Measurements from ENCODE around the gene TMEM94. TPM values are rescaled to one million over a fixed set of nuclear protein-coding genes. Genes with fewer than 3 reads are reported as not detected.

The TMEM94 gene
- total and polyA plus RNA-seq, 2 of the 13 experiments (the other 11 are each of a cell fraction or from before 2014, with no cell fraction given) = 32.6 to 134 TPM

GRCh38 chr17:75524970-75525805 is 68.8 kb downstream of the TMEM94 start, which contains the start of gene LLGL2:
Gene LLGL2, plus strand, starts transcription at chr17:75525697. Its CDS starts 17,730 bp downstream, at chr17:75543427.
- Histone ChIP-seq H3K27me3 (ENCODE audit: control insufficient read depth in 1 of 2, insufficient read depth in 2 of 2, low read length in 2 of 2) (no peaks in the 10 kb centered on the region), H2AFZ (ENCODE audit: low read length) (no peak within 1 kb of the TSS), H3K4me3 (replicated peaks in 1 of 3; ENCODE audit: insufficient read depth in 1 of 3, low read depth in 2 of 3, low read length in 3 of 3) (peak within 1 kb of the TSS; percentile 85 to 95 (median 86)), H3K79me2 (ENCODE audit: insufficient read depth, low read length) (peaks cover 20% of the 10 kb centered on the region), H3K4me2 (ENCODE audit: low read depth, low read length) (peak within 1 kb of the TSS; percentile 82), H3K9ac (ENCODE audit: insufficient read depth, low read depth, low read length) (peak within 1 kb of the TSS; percentile 63), H3K27ac (ENCODE audit: extremely low read length, insufficient read depth, low read length) (peak within 1 kb of the TSS; percentile 72), H4K20me1 (ENCODE audit: insufficient read depth, low read length) (peaks cover 5% of the 10 kb centered on the region; the same call in 1 of the 2 replicates), H3K4me1 (ENCODE audit: insufficient read depth, low read length) (peaks cover 21% of the 10 kb centered on the region), H3K9me3 (ENCODE audit: low read length) (no peaks in the 10 kb centered on the region), H3K36me3 (replicated peaks in 1 of 2; ENCODE audit: control insufficient read depth in 1 of 2, insufficient read depth in 2 of 2, low read length in 2 of 2) (peaks cover 1 to 21% of the 10 kb centered on the region in 2 experiments; a peak in 3 of 5 replicates)
- intact Hi-C loops (cut with micrococcal nuclease; ENCODE audit: unreplicated experiment) (loop anchor here (1.0 to 5.0 kb wide), 3 partner anchors 8 to 62 kb away; partner anchors contain the start of gene MYO15B), in situ Hi-C loops (cut with HindIII; ENCODE audit: extremely low pct_ligation_motif_present, low pct_unique_long_range_greater_than_20kb) (no loop called here)
- ATAC-seq = peak; percentile 81
- WGBS (ENCODE audit: low lambda C conversion rate) = under 1% methylated on average over 29 of the region's 108 CpGs
- ChIA-PET CTCF (ENCODE audit: low intra/inter-chr PET ratio, low total read pairs) (interaction anchor here (0.9 to 2.7 kb wide), 4 partner anchors 9 to 99 kb away, joined by 4 to 26 read pairs (median 8); partner anchors contain the start of genes CASKIN2 and TSEN54), POLR2A (interaction anchor here (0.8 to 3.0 kb wide), 21 partner anchors 9 to 254 kb away, joined by 3 to 29 read pairs (median 6); partner anchors contain the start of genes TMEM94 and TSEN54)
- no TSS peak for BruUV-seq (replicated peaks)
- FAIRE-seq = no peak
- DNase-seq (ENCODE audit: low spot score) = peak; percentile 83
- no peak for TF ChIP-seq ZNF775 (CRISPR knock-in tag; IDR thresholded peaks at IDR 0.05; ENCODE audit: borderline replicate concordance)
- TF ChIP-seq, protein P1, sequence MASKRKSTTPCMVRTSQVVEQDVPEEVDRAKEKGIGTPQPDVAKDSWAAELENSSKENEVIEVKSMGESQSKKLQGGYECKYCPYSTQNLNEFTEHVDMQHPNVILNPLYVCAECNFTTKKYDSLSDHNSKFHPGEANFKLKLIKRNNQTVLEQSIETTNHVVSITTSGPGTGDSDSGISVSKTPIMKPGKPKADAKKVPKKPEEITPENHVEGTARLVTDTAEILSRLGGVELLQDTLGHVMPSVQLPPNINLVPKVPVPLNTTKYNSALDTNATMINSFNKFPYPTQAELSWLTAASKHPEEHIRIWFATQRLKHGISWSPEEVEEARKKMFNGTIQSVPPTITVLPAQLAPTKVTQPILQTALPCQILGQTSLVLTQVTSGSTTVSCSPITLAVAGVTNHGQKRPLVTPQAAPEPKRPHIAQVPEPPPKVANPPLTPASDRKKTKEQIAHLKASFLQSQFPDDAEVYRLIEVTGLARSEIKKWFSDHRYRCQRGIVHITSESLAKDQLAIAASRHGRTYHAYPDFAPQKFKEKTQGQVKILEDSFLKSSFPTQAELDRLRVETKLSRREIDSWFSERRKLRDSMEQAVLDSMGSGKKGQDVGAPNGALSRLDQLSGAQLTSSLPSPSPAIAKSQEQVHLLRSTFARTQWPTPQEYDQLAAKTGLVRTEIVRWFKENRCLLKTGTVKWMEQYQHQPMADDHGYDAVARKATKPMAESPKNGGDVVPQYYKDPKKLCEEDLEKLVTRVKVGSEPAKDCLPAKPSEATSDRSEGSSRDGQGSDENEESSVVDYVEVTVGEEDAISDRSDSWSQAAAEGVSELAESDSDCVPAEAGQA (IDR thresholded peaks at IDR 0.05; ENCODE audit: low read depth) = no peak
- TF ChIP-seq, protein P1 (CRISPR knock-in tag; IDR thresholded peaks at IDR 0.05; ENCODE audit: borderline replicate concordance) = peak; percentile 80; the same call in 1 of the 2 replicates
- TF ChIP-seq KLF16 (CRISPR knock-in tag; IDR thresholded peaks at IDR 0.05) = peak in 1 of 2 experiments; percentile 36; a peak in 2 of 4 replicates
- TF ChIP-seq HNRNPK (IDR thresholded peaks at IDR 0.05; ENCODE audit: low read depth, low read length, poor library complexity, severe bottlenecking) = peak; percentile 76
- TF ChIP-seq TIGD3 (CRISPR knock-in tag; IDR thresholded peaks at IDR 0.05; ENCODE audit: borderline replicate concordance) = peak; percentile 73; the same call in 1 of the 2 replicates
- TF ChIP-seq, protein P2, sequence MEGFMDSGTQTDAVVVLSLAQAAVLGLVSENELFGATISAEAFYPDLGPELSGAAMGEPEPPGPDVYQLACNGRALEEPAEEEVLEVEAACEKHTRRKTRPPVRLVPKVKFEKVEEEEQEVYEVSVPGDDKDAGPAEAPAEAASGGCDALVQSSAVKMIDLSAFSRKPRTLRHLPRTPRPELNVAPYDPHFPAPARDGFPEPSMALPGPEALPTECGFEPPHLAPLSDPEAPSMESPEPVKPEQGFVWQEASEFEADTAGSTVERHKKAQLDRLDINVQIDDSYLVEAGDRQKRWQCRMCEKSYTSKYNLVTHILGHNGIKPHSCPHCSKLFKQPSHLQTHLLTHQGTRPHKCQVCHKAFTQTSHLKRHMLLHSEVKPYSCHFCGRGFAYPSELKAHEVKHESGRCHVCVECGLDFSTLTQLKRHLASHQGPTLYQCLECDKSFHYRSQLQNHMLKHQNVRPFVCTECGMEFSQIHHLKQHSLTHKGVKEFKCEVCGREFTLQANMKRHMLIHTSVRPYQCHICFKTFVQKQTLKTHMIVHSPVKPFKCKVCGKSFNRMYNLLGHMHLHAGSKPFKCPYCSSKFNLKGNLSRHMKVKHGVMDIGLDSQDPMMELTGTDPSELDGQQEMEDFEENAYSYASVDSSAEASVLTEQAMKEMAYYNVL (CRISPR knock-in tag; IDR thresholded peaks at IDR 0.05; ENCODE audit: borderline replicate concordance) = peak; percentile 74; the same call in 1 of the 2 replicates
- TF ChIP-seq, protein P3, sequence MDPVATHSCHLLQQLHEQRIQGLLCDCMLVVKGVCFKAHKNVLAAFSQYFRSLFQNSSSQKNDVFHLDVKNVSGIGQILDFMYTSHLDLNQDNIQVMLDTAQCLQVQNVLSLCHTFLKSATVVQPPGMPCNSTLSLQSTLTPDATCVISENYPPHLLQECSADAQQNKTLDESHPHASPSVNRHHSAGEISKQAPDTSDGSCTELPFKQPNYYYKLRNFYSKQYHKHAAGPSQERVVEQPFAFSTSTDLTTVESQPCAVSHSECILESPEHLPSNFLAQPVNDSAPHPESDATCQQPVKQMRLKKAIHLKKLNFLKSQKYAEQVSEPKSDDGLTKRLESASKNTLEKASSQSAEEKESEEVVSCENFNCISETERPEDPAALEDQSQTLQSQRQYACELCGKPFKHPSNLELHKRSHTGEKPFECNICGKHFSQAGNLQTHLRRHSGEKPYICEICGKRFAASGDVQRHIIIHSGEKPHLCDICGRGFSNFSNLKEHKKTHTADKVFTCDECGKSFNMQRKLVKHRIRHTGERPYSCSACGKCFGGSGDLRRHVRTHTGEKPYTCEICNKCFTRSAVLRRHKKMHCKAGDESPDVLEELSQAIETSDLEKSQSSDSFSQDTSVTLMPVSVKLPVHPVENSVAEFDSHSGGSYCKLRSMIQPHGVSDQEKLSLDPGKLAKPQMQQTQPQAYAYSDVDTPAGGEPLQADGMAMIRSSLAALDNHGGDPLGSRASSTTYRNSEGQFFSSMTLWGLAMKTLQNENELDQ (CRISPR knock-in tag; IDR thresholded peaks at IDR 0.05; ENCODE audit: borderline replicate concordance) = no peak

All from HepG2 (cell line).